Neural progenitor cell (in vitro differentiated cells): ENCODE measurements around the gene TMEM204. TPM values are rescaled to one million over a fixed set of nuclear protein-coding genes. Genes with fewer than 3 reads are reported as not detected.

Source experiments
- DNase-seq: peaks from one replicate; pipeline ENCODE4 v3.0.0-alpha.2; 2016; ENCODE audit warnings: low spot score
- H2AFZ ChIP-seq: fragments of 200-600 bp; sonication (generic); replicated peaks from 2 replicates; pipeline ENCODE4 v1.6.1; 2016; ENCODE audit warnings: antibody characterized with exemption
- H3F3A ChIP-seq: fragments of 200-600 bp; sonication (generic); 2 replicates; pipeline ENCODE4 v1.6.1; 2016; ENCODE audit warnings: antibody characterized with exemption, low read depth
- H3K27ac ChIP-seq: fragments of 200-600 bp; sonication (generic); 2 replicates; pipeline ENCODE4 v1.5.1; 2016; ENCODE audit warnings: mild to moderate bottlenecking
- H3K27me3 ChIP-seq: fragments of 200-600 bp; sonication (generic); 2 replicates; pipeline ENCODE4 v1.6.1; 2016; ENCODE audit warnings: mild to moderate bottlenecking, moderate library complexity
- H3K36me3 ChIP-seq: fragments of 200-600 bp; sonication (generic); 2 replicates; pipeline ENCODE4 v1.5.1; 2016
- H3K4me1 ChIP-seq: fragments of 200-600 bp; sonication (generic); 2 replicates; pipeline ENCODE4 v1.6.1; 2016; ENCODE audit warnings: mixed run types
- H3K4me2 ChIP-seq: fragments of 200-600 bp; sonication (generic); 2 replicates; pipeline ENCODE4 v1.6.1; 2016
- H3K4me3 ChIP-seq: fragments of 200-600 bp; sonication (generic); 2 replicates; pipeline ENCODE4 v1.5.1; 2016
- H3K79me2 ChIP-seq: fragments of 200-600 bp; sonication (generic); 2 replicates; pipeline ENCODE4 v1.6.1; 2016; ENCODE audit warnings: low read depth
- H3K9ac ChIP-seq: fragments of 200-600 bp; sonication (generic); 2 replicates; pipeline ENCODE4 v1.6.1; 2016
- H3K9me3 ChIP-seq: fragments of 200-600 bp; sonication (generic); 2 replicates; pipeline ENCODE4 v1.5.1; 2016; ENCODE audit warnings: low read depth
- H4K20me1 ChIP-seq: fragments of 200-600 bp; sonication (generic); 2 replicates; pipeline ENCODE4 v1.6.1; 2016; ENCODE audit warnings: low read depth
- H3K27ac Mint-ChIP-seq: 3 replicates; pipeline ENCODE4 v1.8.0; 2021; ENCODE audit warnings: mixed read lengths
- H3K27me3 Mint-ChIP-seq: 2 replicates; pipeline ENCODE4 v1.8.0; 2022; ENCODE audit warnings: low read depth, mild to moderate bottlenecking, inconsistent platforms, moderate library complexity, mixed read lengths; ENCODE audit not compliant: insufficient read depth
- H3K36me3 Mint-ChIP-seq: 3 replicates; pipeline ENCODE4 v1.8.0; 2021; ENCODE audit warnings: mixed read lengths
- H3K4me1 Mint-ChIP-seq: 3 replicates; pipeline ENCODE4 v1.8.0; 2021; ENCODE audit warnings: mixed read lengths
- H3K4me3 Mint-ChIP-seq: 3 replicates; pipeline ENCODE4 v1.8.0; 2021; ENCODE audit warnings: mild to moderate bottlenecking, moderate library complexity, mixed read lengths
- H3K9me3 Mint-ChIP-seq: 3 replicates; pipeline ENCODE4 v1.8.0; 2020; ENCODE audit warnings: mixed read lengths
- EZH2 ChIP-seq: fragments of 200-600 bp; sonication (generic); IDR thresholded peaks from 2 replicates; pipeline ENCODE4 v1.6.1; 2017; ENCODE audit warnings: antibody characterized with exemption, mild to moderate bottlenecking, moderate library complexity
- EZH2phosphoT487 ChIP-seq: fragments of 200-600 bp; sonication (generic); IDR thresholded peaks from 2 replicates; pipeline ENCODE4 v1.6.1; 2017; ENCODE audit warnings: antibody characterized with exemption
- total RNA-seq: library from RNA; depleted of rRNA; stranded (reverse); fragments of >200 nt; gene quantifications from 2 replicates; pipeline ENCODE4 v1.2.3, GENCODE V29; 2015; ENCODE audit warnings: low replicate concordance
- TF ChIP-seq, protein P1 (sequence below): fragments of 200-600 bp; sonication (generic); IDR thresholded peaks from 2 replicates; pipeline ENCODE4 v1.5.1; 2017; ENCODE audit warnings: antibody characterized with exemption, mild to moderate bottlenecking

Gene TMEM204
- total RNA-seq, 1 donor from 2014 or later = not detected

GRCh38 chr16:1573301-1573700, 39.8 kb downstream of the TMEM204 start:
- no peak overlapping the region for H3K27ac Mint-ChIP-seq
- no peak overlapping the region for H3K27ac ChIP-seq
- DNase-seq = no peak
- no peaks in the 10 kb centered on the region for H4K20me1 ChIP-seq
- no peaks in the 10 kb centered on the region for H3K79me2 ChIP-seq
- peaks cover 17% of the 10 kb centered on the region for H3K36me3 Mint-ChIP-seq
- H3K4me1 ChIP-seq = no peaks in the 10 kb centered on the region
- H3K4me2 ChIP-seq = no peak overlapping the region
- no peak overlapping the region for H3K4me3 Mint-ChIP-seq
- H2AFZ ChIP-seq = no peak overlapping the region
- H3F3A ChIP-seq = no peaks in the 10 kb centered on the region
- H3K36me3 ChIP-seq = no peaks in the 10 kb centered on the region
- H3K4me1 Mint-ChIP-seq = no peaks in the 10 kb centered on the region
- no peaks in the 10 kb centered on the region for H3K27me3 ChIP-seq
- H3K9me3 Mint-ChIP-seq = no peaks in the 10 kb centered on the region
- TF ChIP-seq, protein P1, sequence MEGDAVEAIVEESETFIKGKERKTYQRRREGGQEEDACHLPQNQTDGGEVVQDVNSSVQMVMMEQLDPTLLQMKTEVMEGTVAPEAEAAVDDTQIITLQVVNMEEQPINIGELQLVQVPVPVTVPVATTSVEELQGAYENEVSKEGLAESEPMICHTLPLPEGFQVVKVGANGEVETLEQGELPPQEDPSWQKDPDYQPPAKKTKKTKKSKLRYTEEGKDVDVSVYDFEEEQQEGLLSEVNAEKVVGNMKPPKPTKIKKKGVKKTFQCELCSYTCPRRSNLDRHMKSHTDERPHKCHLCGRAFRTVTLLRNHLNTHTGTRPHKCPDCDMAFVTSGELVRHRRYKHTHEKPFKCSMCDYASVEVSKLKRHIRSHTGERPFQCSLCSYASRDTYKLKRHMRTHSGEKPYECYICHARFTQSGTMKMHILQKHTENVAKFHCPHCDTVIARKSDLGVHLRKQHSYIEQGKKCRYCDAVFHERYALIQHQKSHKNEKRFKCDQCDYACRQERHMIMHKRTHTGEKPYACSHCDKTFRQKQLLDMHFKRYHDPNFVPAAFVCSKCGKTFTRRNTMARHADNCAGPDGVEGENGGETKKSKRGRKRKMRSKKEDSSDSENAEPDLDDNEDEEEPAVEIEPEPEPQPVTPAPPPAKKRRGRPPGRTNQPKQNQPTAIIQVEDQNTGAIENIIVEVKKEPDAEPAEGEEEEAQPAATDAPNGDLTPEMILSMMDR = no peak
- no peak for TF ChIP-seq EZH2phosphoT487
- no peak for TF ChIP-seq EZH2
- H3K4me3 ChIP-seq = no peak overlapping the region
- no peak overlapping the region for H3K9ac ChIP-seq
- H3K27me3 Mint-ChIP-seq = no peaks in the 10 kb centered on the region
- H3K9me3 ChIP-seq = no peaks in the 10 kb centered on the region

- no peaks in the 10 kb centered on the region for H3K4me1 Mint-ChIP-seq
- no peaks in the 10 kb centered on the region for H4K20me1 ChIP-seq
- no peak for DNase-seq
- no peaks in the 10 kb centered on the region for H3K4me1 ChIP-seq
- no peak overlapping the region for H3K27ac ChIP-seq
- H3F3A ChIP-seq = no peaks in the 10 kb centered on the region
- TF ChIP-seq, protein P1 = no peak
- no peak for TF ChIP-seq EZH2phosphoT487
- H2AFZ ChIP-seq = no peak overlapping the region
- no peaks in the 10 kb centered on the region for H3K36me3 ChIP-seq
- no peak overlapping the region for H3K9ac ChIP-seq
- H3K27me3 ChIP-seq = no peaks in the 10 kb centered on the region
- no peaks in the 10 kb centered on the region for H3K79me2 ChIP-seq
- H3K9me3 Mint-ChIP-seq = no peaks in the 10 kb centered on the region
- no peak overlapping the region for H3K4me3 Mint-ChIP-seq
- no peak overlapping the region for H3K4me2 ChIP-seq
- peaks cover 23% of the 10 kb centered on the region for H3K36me3 Mint-ChIP-seq
- H3K27me3 Mint-ChIP-seq = no peaks in the 10 kb centered on the region
- H3K27ac Mint-ChIP-seq = no peak overlapping the region
- no peak overlapping the region for H3K4me3 ChIP-seq
- no peaks in the 10 kb centered on the region for H3K9me3 ChIP-seq
Measured at GRCh38 chr16:1575578-1575977, 42.1 kb downstream of the TMEM204 start.

DNA sequence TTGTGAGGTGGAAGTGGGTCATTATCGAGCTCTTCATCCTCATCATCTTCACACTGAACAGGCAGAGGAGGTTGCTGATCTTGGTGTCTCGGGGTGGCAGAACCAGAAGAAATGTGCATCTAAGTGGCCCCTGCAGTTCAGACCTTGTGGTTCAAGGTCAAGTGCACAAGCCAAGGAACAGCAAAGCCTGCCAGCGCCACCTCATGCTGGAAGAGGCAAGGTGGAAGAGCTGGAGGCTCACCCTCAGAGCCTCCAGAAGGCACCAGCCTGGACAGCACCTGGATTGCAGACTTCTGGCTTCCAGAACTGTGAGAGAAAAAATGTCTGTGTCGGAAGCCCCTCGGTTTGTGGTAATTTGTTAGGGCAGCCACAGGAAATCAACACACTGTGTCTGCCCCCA, 45.7 kb downstream of the TMEM204 start:
- Histone ChIP-seq H3K4me1 (no peaks in the 10 kb centered on the region), H4K20me1 (no peaks in the 10 kb centered on the region), H3K27ac (no peak overlapping the region), H3K27me3 (no peaks in the 10 kb centered on the region), H3K4me2 (no peak overlapping the region), H3K9ac (no peak overlapping the region), H3K79me2 (no peaks in the 10 kb centered on the region), H3K9me3 (no peaks in the 10 kb centered on the region), H3F3A (no peaks in the 10 kb centered on the region), H2AFZ (no peak overlapping the region), H3K4me3 (no peak overlapping the region), H3K36me3 (no peaks in the 10 kb centered on the region)
- Mint-ChIP-seq H3K4me1 (no peaks in the 10 kb centered on the region), H3K36me3 (peaks cover 30% of the 10 kb centered on the region), H3K9me3 (no peaks in the 10 kb centered on the region), H3K27me3 (no peaks in the 10 kb centered on the region), H3K27ac (no peak overlapping the region), H3K4me3 (no peak overlapping the region)
- DNase-seq = no peak
- TF ChIP-seq, protein P1 = no peak
- no peak for TF ChIP-seq EZH2
- no peak for TF ChIP-seq EZH2phosphoT487

GRCh38 chr16:1580256-1580655, 46.8 kb downstream of the TMEM204 start:
- Mint-ChIP-seq H3K27me3 (no peaks in the 10 kb centered on the region), H3K4me3 (no peak overlapping the region), H3K36me3 (peaks cover 36% of the 10 kb centered on the region)

More at GRCh38 chr16:1580256-1580655, 46.8 kb downstream of the TMEM204 start:
- Mint-ChIP-seq H3K9me3 (no peaks in the 10 kb centered on the region), H3K4me1 (peaks cover 2% of the 10 kb centered on the region), H3K27ac (no peak overlapping the region)
- no peak overlapping the region for H3K27ac ChIP-seq
- no peak for DNase-seq
- no peaks in the 10 kb centered on the region for H3K36me3 ChIP-seq
- H3K27me3 ChIP-seq = no peaks in the 10 kb centered on the region
- no peaks in the 10 kb centered on the region for H3F3A ChIP-seq
- no peak overlapping the region for H2AFZ ChIP-seq
- H3K79me2 ChIP-seq = no peaks in the 10 kb centered on the region
- TF ChIP-seq EZH2phosphoT487 (no peak), EZH2 (no peak)
- TF ChIP-seq, protein P1 = no peak
- no peaks in the 10 kb centered on the region for H3K4me1 ChIP-seq
- H3K4me2 ChIP-seq = no peak overlapping the region
- H3K9ac ChIP-seq = no peak overlapping the region
- H4K20me1 ChIP-seq = no peaks in the 10 kb centered on the region
- no peak overlapping the region for H3K4me3 ChIP-seq
- H3K9me3 ChIP-seq = no peaks in the 10 kb centered on the region
